Activated CD4-positive, alpha-beta memory T cell treated with anti-CD3 and anti-CD28 coated beads for 36 hours (primary cell): Measurements from ENCODE around the gene TRIM43. TPM values are rescaled to one million over a fixed set of nuclear protein-coding genes. Genes with fewer than 3 reads are reported as not detected.
"Not testable (repeated sequence)": the region's sequence is repeated elsewhere in the genome, so short reads cannot be mapped to it uniquely, and the experiment has no call there.

ENCODE experiments used
- CTCF ChIA-PET: fragments of 350-600 bp; sonication (Branson Sonifier 250); formaldehyde crosslinking; loops from one replicate; lab custom pipeline; 2021; ENCODE audit warnings: antibody characterized with exemption, inconsistent platforms; lab: Charles Lee
- POLR2A ChIA-PET: fragments of 350-600 bp; sonication (Branson Sonifier 250); formaldehyde crosslinking; loops from one replicate; lab custom pipeline; 2021; ENCODE audit warnings: antibody characterized with exemption; lab: Charles Lee
- DNase-seq: peaks from one replicate; pipeline ENCODE4 v3.0.0-alpha.2; 2020
- H3K27ac Mint-ChIP-seq: one replicate; pipeline ENCODE4 v1.8.0; 2021; ENCODE audit warnings: mixed read lengths
- H3K27me3 Mint-ChIP-seq: one replicate; pipeline ENCODE4 v1.8.0; 2021; ENCODE audit warnings: mixed read lengths
- H3K36me3 Mint-ChIP-seq: one replicate; pipeline ENCODE4 v1.8.0; 2021; ENCODE audit warnings: mixed read lengths
- H3K4me1 Mint-ChIP-seq: one replicate; pipeline ENCODE4 v1.8.0; 2021; ENCODE audit warnings: low read depth, mixed read lengths
- H3K4me3 Mint-ChIP-seq: one replicate; pipeline ENCODE4 v1.8.0; 2021; ENCODE audit warnings: mild to moderate bottlenecking, mixed read lengths
- H3K9me3 Mint-ChIP-seq: one replicate; pipeline ENCODE4 v1.8.0; 2021; ENCODE audit warnings: mixed read lengths
- intact Hi-C: fragments of 100-400 bp; cut with micrococcal nuclease; formaldehyde crosslinking; loops from one replicate; pipeline ENCODE4 v1.15.1; 2023
- total RNA-seq, 2 experiments: library from RNA; stranded (reverse); gene quantifications; one replicate each; pipeline ENCODE4 v1.2.3, GENCODE V29; 2021

Gene TRIM43
- not detected for total RNA-seq

- H3K9me3 Mint-ChIP-seq, CTCF ChIA-PET, H3K4me3 Mint-ChIP-seq, DNase-seq, H3K27ac Mint-ChIP-seq, intact Hi-C loops, H3K4me1 Mint-ChIP-seq, H3K36me3 Mint-ChIP-seq, POLR2A ChIA-PET, H3K27me3 Mint-ChIP-seq: not testable (repeated sequence)
Measured at GRCh38 chr2:95591701-95592100, at the start of gene TRIM43. Gene TRIM43 (plus strand): TSS chr2:95592001. CDS start chr2:95594024, 2,023 bp downstream.

- H3K27me3 Mint-ChIP-seq, result peaks cover 11% of the 10 kb centered on the region
- no peak for DNase-seq
- intact Hi-C loops, result no loop called here
- H3K27ac Mint-ChIP-seq, result no peak overlapping the region
- no peaks in the 10 kb centered on the region for H3K9me3 Mint-ChIP-seq
- no peaks in the 10 kb centered on the region for H3K36me3 Mint-ChIP-seq
- ChIA-PET CTCF (no interaction called here), POLR2A (no interaction called here)
- H3K4me1 Mint-ChIP-seq, result no peaks in the 10 kb centered on the region
- H3K4me3 Mint-ChIP-seq, result no peak overlapping the region
Measured at GRCh38 chr2:95551055-95551568, 40.7 kb upstream of the TRIM43 start.

DNA sequence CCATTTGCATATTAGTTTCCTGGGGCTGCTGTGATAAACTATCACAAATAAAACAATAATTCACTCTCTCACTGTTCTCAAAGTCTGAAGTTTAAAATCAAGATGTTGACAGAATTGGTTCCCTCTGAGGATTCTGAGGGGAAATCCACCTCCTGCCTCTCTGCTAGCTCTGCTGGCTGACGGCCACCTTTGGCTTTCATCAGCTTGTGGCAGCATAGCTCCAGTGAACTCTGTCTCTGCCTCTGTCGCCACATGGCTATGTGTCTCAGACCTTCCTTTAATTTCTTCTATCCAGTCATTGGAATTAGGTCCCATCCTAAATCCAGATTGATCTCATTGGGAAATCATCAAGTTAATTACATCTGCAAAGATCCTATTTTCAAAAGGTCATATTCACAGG is 38.9 kb upstream of the TRIM43 start:
- POLR2A ChIA-PET, result no interaction called here
- Mint-ChIP-seq H3K27ac (no peak overlapping the region), H3K9me3 (no peaks in the 10 kb centered on the region)

DNA sequence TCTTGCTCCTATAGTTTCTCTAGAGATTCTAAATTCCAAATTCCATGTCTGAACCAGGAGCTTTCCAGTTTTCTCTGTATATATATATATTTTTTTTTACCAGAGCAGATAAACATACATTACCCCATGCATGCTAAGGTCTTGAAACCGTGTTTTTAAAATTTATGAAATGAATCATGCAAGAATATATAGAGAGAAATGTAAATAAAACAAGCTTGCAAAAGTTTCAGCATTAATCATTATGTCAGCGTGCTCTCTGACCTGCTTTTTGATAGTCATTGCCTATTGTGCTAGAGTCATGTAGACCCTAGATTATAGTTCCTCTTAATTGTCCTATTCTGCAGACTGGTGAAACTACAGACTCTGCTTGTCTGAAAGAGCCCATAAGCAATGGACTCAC is 22.6 kb upstream of the TRIM43 start:
- DNase-seq, result no peak
- POLR2A ChIA-PET, result no interaction called here
- no peak overlapping the region for H3K27ac Mint-ChIP-seq

More for the DNA sequence above, 38.9 kb upstream of the TRIM43 start:
- CTCF ChIA-PET, result no interaction called here
- intact Hi-C loops, result no loop called here
- H3K36me3 Mint-ChIP-seq, result no peaks in the 10 kb centered on the region
- no peak overlapping the region for H3K4me3 Mint-ChIP-seq
- no peaks in the 10 kb centered on the region for H3K4me1 Mint-ChIP-seq
- peaks cover 15% of the 10 kb centered on the region for H3K27me3 Mint-ChIP-seq
- no peak for DNase-seq

DNA sequence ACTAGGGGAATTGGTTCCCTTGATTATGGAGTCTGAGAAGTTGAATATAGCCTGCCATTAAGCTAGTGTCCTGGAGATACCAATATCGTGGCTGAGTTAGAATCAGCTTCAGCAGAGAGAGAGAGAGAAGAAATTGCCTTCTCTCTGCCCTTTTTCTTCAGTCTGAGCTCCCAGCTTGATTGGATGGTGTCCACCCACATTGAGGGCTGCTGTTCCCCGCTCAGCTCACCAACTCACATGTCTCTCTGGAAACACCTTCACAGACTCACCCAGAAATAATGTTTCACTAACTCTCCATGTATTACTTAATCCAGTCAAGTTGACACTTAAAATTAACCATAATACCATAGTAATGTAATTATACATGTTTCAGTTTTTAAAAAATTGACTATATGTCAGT is 17.9 kb upstream of the TRIM43 start:
- ChIA-PET CTCF (no interaction called here), POLR2A (no interaction called here)
- Mint-ChIP-seq H3K36me3 (no peaks in the 10 kb centered on the region), H3K4me3 (no peak overlapping the region), H3K27ac (no peak overlapping the region), H3K9me3 (no peaks in the 10 kb centered on the region), H3K4me1 (no peaks in the 10 kb centered on the region), H3K27me3 (peaks cover 20% of the 10 kb centered on the region)
- intact Hi-C loops, result no loop called here
- DNase-seq, result no peak

More for the DNA sequence above, 22.6 kb upstream of the TRIM43 start:
- intact Hi-C loops, result no loop called here
- H3K4me1 Mint-ChIP-seq, result no peaks in the 10 kb centered on the region
- CTCF ChIA-PET, result interaction anchor here (1.3 kb wide), 1 partner anchor 180 kb away, joined by 4 read pairs; no protein-coding TSS in a partner anchor
- H3K4me3 Mint-ChIP-seq, result no peak overlapping the region
- H3K9me3 Mint-ChIP-seq, result no peaks in the 10 kb centered on the region
- peaks cover 20% of the 10 kb centered on the region for H3K27me3 Mint-ChIP-seq
- H3K36me3 Mint-ChIP-seq, result no peaks in the 10 kb centered on the region

DNA sequence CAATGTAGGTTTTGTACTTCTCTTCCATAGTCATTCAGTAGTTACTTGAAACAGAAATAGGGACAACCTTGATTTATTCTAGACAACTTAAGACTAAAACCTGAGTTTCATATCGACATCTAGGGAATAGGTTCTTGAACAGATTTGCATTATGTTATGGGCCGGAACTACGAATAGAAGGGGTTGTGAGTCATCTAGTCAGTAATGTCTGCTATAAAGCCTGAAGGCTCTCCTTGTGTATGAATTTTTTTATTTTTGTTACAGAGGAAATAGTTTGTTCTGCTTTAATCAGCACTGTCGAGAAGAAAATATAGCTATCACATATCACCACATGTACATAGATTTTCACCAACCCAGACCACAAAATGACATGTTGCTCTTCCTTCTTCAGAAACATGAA is 17.3 kb upstream of the TRIM43 start:
- peaks cover 18% of the 10 kb centered on the region for H3K27me3 Mint-ChIP-seq
- no peaks in the 10 kb centered on the region for H3K9me3 Mint-ChIP-seq
- no peak overlapping the region for H3K4me3 Mint-ChIP-seq
- no peaks in the 10 kb centered on the region for H3K4me1 Mint-ChIP-seq
- no peak overlapping the region for H3K27ac Mint-ChIP-seq
- no peak for DNase-seq
- no peaks in the 10 kb centered on the region for H3K36me3 Mint-ChIP-seq
- intact Hi-C loops, result no loop called here
- ChIA-PET CTCF (no interaction called here), POLR2A (no interaction called here)

GRCh38 chr2:95575857-95576256 is 15.9 kb upstream of the TRIM43 start:
- Mint-ChIP-seq H3K36me3 (no peaks in the 10 kb centered on the region), H3K9me3 (no peaks in the 10 kb centered on the region), H3K4me3 (no peak overlapping the region), H3K27me3 (peaks cover 10% of the 10 kb centered on the region), H3K4me1 (no peaks in the 10 kb centered on the region), H3K27ac (no peak overlapping the region)
- ChIA-PET CTCF (no interaction called here), POLR2A (no interaction called here)
- DNase-seq, result no peak
- intact Hi-C loops, result no loop called here

GRCh38 chr2:95578539-95578938 is 13.3 kb upstream of the TRIM43 start:
- intact Hi-C loops, result no loop called here
- CTCF ChIA-PET, result no interaction called here
- POLR2A ChIA-PET, result no interaction called here

GRCh38 chr2:95583545-95583944 is 8.3 kb upstream of the TRIM43 start:
- H3K27me3 Mint-ChIP-seq, POLR2A ChIA-PET: not testable (repeated sequence)

More at GRCh38 chr2:95578539-95578938, 13.3 kb upstream of the TRIM43 start:
- H3K36me3 Mint-ChIP-seq, result no peaks in the 10 kb centered on the region
- no peak for DNase-seq
- H3K4me3 Mint-ChIP-seq, result no peak overlapping the region
- no peaks in the 10 kb centered on the region for H3K9me3 Mint-ChIP-seq
- H3K27ac Mint-ChIP-seq, result no peak overlapping the region
- peaks cover 9% of the 10 kb centered on the region for H3K27me3 Mint-ChIP-seq
- H3K4me1 Mint-ChIP-seq, result no peaks in the 10 kb centered on the region

DNA sequence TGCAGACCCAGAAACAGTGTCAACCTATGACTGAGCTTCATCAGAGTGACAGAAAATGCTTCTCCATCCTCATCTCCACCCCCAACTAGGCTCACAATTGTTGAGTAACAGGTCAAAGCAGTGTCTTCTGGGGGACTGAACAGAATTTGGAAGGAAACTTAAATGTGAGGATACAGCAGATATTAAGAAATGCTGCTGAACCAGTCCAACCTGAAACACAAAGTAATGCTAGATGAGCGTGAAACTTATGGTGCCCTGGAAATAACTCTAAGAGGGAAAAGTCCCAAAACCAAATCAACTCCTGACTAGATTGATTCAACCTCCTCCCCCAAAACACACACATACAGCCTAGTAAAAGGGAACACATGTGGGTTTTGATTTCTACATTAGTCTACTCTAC is 7.5 kb upstream of the TRIM43 start:
- H3K27me3 Mint-ChIP-seq, intact Hi-C loops, H3K4me1 Mint-ChIP-seq, POLR2A ChIA-PET, DNase-seq, H3K4me3 Mint-ChIP-seq, H3K27ac Mint-ChIP-seq, H3K36me3 Mint-ChIP-seq, H3K9me3 Mint-ChIP-seq, CTCF ChIA-PET: not testable (repeated sequence)

More at GRCh38 chr2:95583545-95583944, 8.3 kb upstream of the TRIM43 start:
- intact Hi-C loops, H3K27ac Mint-ChIP-seq, H3K9me3 Mint-ChIP-seq, H3K4me1 Mint-ChIP-seq, H3K36me3 Mint-ChIP-seq, CTCF ChIA-PET, DNase-seq, H3K4me3 Mint-ChIP-seq: not testable (repeated sequence)

DNA sequence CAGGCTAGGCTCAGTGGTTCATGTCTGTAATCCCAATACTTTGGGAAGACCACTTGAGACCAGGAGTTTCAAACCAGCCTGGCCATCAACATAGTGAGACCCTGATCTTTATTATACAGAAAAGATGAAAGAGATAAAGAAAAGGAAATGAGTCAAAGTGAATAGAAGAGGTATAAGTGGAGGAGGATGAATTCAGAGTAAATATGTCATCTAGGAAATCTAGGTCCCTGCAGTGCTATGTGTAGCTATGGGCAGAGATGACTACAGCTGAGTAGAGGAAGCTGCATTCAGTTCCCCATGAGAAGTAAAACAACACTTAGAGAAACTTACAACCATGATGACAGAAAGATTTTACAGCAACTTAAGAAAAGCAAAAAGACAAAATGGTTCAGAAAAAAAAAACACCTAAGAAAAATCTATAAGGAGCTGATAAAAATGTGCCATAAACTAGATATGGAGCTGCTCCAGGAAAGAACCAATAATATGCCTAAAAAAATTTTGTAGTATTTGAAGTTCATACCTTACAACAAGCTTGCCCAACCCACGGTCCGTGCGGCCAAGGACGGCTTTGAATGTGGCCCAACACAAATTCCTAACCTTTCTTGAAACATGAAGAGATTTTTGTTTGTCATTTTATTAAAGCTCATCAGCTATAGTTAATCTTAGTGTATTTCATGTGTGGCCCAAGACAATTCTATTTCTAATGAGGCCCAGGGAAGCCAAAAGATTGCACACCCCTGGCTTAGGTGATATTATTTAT is 1.8 kb upstream of the TRIM43 start:
- intact Hi-C loops, H3K4me1 Mint-ChIP-seq, DNase-seq, H3K27me3 Mint-ChIP-seq, POLR2A ChIA-PET, H3K9me3 Mint-ChIP-seq, H3K36me3 Mint-ChIP-seq, H3K4me3 Mint-ChIP-seq, H3K27ac Mint-ChIP-seq, CTCF ChIA-PET: not testable (repeated sequence)

GRCh38 chr2:95592973-95593372 is 1.2 kb downstream of the TRIM43 start:
- H3K36me3 Mint-ChIP-seq, H3K4me3 Mint-ChIP-seq, H3K27me3 Mint-ChIP-seq, CTCF ChIA-PET, H3K4me1 Mint-ChIP-seq, DNase-seq, POLR2A ChIA-PET, H3K27ac Mint-ChIP-seq, H3K9me3 Mint-ChIP-seq, intact Hi-C loops: not testable (repeated sequence)

GRCh38 chr2:95595012-95595411 is 3.2 kb downstream of the TRIM43 start:
- H3K27ac Mint-ChIP-seq, H3K27me3 Mint-ChIP-seq, CTCF ChIA-PET, H3K9me3 Mint-ChIP-seq, intact Hi-C loops, H3K4me1 Mint-ChIP-seq, H3K36me3 Mint-ChIP-seq, DNase-seq, H3K4me3 Mint-ChIP-seq, POLR2A ChIA-PET: not testable (repeated sequence)
